ENCODE results near the gene CDCA7. TPM values are rescaled to one million over a fixed set of nuclear protein-coding genes. Genes with fewer than 3 reads are reported as not detected.
"Not testable (repeated sequence)": the region's sequence is repeated elsewhere in the genome, so short reads cannot be mapped to it uniquely, and the experiment has no call there.

Gene CDCA7
- total and polyA plus RNA-seq, 8 donors: 0.19 to 2.5 (median 0.56) TPM

DNA sequence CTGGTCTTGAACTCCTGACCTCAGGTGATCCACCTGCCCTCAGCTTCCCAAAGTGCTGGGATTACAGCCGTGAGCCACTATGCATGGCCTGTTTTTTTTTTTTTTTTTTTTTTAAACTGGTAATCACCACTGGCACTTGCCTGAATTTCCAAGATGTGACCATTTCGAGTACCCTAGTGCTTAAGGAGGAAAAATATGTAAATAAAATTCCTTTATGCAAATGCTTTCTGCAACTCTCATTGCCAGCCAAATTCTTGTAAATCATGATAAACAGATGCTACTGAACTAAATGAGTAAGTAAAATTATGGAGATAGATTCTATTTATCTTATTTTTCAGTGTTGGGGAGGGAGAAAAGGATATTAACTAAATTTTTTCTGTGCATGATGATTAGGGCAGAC is 18.6 kb downstream of the CDCA7 start:
- FAIRE-seq: no peak
- intact Hi-C loops (cut with DNase I): no loop called here

GRCh38 chr2:173374634-173375033 is 20.0 kb downstream of the CDCA7 start:
- no peak for FAIRE-seq
- H3K36me3 ChIP-seq: no peaks in the 10 kb centered on the region
- H3K27me3 ChIP-seq: no peaks in the 10 kb centered on the region
- H3K4me1 ChIP-seq: no peaks in the 10 kb centered on the region
- no peak for DNase-seq
- WGBS, 2 donors: 90 to 93% methylated on average over 3 of the region's 3 CpGs
- TF ChIP-seq, protein P1, sequence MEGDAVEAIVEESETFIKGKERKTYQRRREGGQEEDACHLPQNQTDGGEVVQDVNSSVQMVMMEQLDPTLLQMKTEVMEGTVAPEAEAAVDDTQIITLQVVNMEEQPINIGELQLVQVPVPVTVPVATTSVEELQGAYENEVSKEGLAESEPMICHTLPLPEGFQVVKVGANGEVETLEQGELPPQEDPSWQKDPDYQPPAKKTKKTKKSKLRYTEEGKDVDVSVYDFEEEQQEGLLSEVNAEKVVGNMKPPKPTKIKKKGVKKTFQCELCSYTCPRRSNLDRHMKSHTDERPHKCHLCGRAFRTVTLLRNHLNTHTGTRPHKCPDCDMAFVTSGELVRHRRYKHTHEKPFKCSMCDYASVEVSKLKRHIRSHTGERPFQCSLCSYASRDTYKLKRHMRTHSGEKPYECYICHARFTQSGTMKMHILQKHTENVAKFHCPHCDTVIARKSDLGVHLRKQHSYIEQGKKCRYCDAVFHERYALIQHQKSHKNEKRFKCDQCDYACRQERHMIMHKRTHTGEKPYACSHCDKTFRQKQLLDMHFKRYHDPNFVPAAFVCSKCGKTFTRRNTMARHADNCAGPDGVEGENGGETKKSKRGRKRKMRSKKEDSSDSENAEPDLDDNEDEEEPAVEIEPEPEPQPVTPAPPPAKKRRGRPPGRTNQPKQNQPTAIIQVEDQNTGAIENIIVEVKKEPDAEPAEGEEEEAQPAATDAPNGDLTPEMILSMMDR (IDR thresholded peaks at IDR 0.05): no peak
- no peak overlapping the region for H3K27ac ChIP-seq
- ATAC-seq: no peak
- H3K4me3 ChIP-seq: no peak overlapping the region
- intact Hi-C loops (cut with DNase I): no loop called here
- H3K9me3 ChIP-seq: no peaks in the 10 kb centered on the region

More for the DNA sequence above, 18.6 kb downstream of the CDCA7 start:
- no peak overlapping the region for H3K27ac ChIP-seq
- H3K4me3 ChIP-seq: no peak overlapping the region
- no peaks in the 10 kb centered on the region for H3K27me3 ChIP-seq
- no peak for DNase-seq
- no peaks in the 10 kb centered on the region for H3K4me1 ChIP-seq
- WGBS, 2 donors: 87 to 91% methylated on average over 2 of the region's 2 CpGs
- H3K36me3 ChIP-seq: peaks cover 0 to 1% (median 0%) of the 10 kb centered on the region in 3 donors
- TF ChIP-seq, protein P1 (IDR thresholded peaks at IDR 0.05): no peak
- no peaks in the 10 kb centered on the region for H3K9me3 ChIP-seq
- ATAC-seq: no peak

DNA sequence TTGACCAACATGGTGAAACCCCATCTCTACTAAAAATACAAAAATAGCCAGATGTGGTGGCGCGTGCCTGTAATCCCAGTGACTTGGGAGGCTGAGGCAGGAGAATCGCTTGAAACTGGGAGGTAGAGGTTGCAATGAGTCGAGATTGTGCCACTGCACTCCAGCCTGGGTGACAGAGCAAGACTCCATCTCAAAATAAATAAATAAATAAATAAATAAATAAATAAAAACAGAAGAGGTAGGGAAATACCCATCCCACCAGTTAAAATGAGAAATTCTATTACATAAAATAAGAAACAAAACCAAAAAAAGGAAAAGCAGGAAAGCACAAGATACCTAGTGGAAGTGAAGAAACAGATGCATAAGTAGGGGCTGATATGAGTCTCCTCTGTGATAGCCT is 30.9 kb downstream of the CDCA7 start:
- H3K4me1 ChIP-seq; H3K9me3 ChIP-seq; FAIRE-seq; H3K27me3 ChIP-seq; H3K36me3 ChIP-seq; intact Hi-C loops (cut with DNase I); H3K4me3 ChIP-seq; ATAC-seq; DNase-seq; H3K27ac ChIP-seq: not testable (repeated sequence)
- WGBS, 2 donors: 90 to 98% methylated on average over 4 of the region's 4 CpGs

DNA sequence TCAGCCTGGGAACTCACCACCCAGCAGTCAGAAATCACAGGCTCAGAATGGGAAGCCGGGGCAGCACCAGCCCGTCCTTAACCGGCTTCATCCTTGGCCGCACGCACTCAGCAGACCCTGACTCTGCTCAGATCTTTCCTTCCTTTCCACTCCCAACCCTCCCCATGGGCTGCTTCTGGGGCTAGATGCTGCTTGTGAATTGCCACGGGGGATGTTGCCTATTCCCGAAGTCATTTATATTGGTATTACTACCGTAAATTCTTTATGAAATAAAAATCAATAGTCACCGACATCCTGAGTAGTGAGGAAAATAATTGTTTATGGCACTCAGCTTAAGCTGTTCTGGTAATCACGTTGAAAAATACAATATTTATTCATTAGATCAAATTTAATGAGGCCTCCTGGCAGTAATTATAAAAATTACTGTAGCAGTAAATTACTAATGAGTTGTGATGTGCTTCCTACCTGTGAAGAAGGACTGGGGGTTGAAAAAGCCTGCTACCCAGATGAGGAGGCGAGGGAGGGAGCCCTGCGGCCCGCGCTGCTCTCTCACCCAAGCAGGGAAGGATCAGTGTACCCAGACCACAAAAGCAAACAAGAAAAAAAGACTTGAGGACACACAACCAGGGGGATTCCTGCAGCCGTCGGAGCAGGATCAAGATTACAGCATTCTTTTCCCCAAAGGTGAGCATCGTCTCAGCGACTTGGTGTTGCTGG is 31.5 kb downstream of the CDCA7 start:
- TF ChIP-seq, protein P1 (IDR thresholded peaks at IDR 0.05): no peak
- Histone ChIP-seq H3K27me3 (no peaks in the 10 kb centered on the region), H3K9me3 (no peaks in the 10 kb centered on the region), H3K36me3 (no peaks in the 10 kb centered on the region), H3K27ac (no peak overlapping the region), H3K4me3 (no peak overlapping the region), H3K4me1 (no peaks in the 10 kb centered on the region)
- 69 to 70% methylated on average over 18 of the region's 18 CpGs for WGBS, 2 donors
- no peak for DNase-seq
- FAIRE-seq: no peak
- intact Hi-C loops (cut with DNase I): no loop called here
- no peak for ATAC-seq

DNA sequence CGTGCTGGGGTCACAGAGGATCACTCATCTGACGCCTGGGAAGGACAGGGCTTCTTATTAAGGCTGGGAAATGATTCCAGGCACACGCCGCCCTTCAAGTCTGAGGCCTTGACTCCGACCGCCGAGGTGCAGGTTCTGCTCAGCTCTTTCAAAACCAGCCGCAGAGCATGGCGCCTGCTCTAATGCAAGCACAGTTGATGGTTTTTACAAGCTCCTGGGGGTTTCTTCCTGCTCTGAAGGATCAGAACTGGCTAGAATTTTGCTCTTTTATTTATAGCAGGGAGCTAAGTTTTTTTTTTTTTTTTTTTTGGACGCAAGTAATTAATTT is 32.0 kb downstream of the CDCA7 start:
- Histone ChIP-seq H3K9me3 (no peaks in the 10 kb centered on the region), H3K4me3 (no peak overlapping the region), H3K27me3 (no peaks in the 10 kb centered on the region), H3K27ac (no peak overlapping the region), H3K36me3 (no peaks in the 10 kb centered on the region), H3K4me1 (no peaks in the 10 kb centered on the region)
- intact Hi-C loops (cut with DNase I): no loop called here
- TF ChIP-seq, protein P1 (IDR thresholded peaks at IDR 0.05): no peak
- 82 to 85% methylated on average over 10 of the region's 10 CpGs for WGBS, 2 donors
- DNase-seq: no peak
- FAIRE-seq: no peak
- ATAC-seq: no peak
